ENCODE data around the gene UBE2R2.

Gene UBE2R2

DNA sequence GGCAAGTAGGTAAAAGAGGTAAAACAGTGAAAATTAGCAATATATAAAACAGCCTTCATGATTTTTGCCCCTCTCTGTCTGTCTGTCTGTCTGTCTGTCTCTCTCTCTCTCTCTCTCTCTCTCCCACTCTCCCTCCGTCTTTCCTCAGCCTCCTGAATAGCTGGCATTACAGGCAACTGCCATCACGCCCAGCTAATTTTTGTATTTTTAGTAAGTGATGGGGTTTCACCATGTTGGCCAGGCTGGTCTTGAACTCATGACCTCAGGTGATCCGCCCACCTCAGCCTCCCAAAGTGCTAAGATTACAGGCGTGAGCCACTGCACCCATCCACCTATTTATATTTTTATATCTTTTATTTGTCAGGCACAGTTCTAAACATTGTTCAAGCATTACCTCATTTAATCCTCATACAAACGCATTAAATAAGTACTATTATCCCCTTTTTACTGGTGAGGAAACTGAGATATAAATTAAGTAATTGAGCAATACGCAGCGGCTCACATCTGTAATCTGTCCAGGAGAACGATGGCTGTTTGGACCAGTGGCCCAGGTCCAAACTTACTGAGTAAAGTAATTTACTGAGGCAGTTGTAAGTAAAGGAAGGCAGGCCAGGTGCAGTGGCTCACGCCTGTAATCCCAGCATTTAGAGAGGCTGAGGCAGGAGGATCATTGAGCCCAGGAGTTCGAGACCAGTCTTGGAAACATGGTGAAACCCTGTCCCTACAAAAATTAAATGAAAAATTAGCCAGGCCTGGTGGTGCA lies 60.9 kb downstream of the UBE2R2 start:
- TF ChIP-seq CTCF (IDR thresholded peaks at IDR 0.05; ENCODE audit: insufficient read depth, low read length, poor library complexity, severe bottlenecking) = no peak
- Histone ChIP-seq H3K27me3 (replicated peaks; ENCODE audit: control insufficient read depth, insufficient read depth, low read length) (no peaks in the 10 kb centered on the region), H3K36me3 (ENCODE audit: control insufficient read depth, insufficient read depth, low read length) (no peaks in the 10 kb centered on the region), H3K4me3 (replicated peaks; ENCODE audit: low read depth, low read length) (no peak overlapping the region)
- DNase-seq (ENCODE audit: extremely low read depth, insufficient read length) = no peak

DNA sequence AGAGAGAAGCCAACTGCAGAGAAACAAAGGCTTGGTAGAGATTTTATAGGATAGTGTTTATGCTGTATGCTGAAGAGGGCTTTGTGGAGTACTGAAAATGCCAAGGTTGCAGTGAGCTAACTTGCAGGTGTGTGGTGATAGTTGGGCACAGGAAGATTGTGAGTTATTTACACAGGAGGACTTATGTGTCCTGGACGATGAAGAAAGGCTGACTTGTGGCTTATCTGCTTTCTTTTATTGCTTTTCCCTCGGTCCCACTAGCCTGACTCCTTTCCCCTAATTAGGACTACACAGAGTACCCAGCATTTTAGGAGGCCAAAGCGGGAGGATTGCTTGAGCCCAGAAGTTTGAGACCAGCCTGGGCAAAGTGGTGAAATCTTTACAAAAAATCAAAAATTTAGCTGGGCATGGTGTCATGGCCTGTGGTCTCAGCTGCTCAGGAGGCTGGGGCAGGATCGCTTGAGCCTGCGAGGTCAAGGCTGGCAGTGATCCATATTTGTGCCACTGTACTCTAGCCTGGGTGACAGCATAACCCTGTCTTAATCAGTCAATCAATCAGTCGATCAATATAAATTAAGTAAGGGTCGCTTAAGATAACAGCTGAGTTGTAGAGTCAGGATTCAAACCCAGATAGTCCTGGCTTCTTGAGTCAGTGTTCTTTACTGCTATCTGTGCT lies 61.9 kb downstream of the UBE2R2 start:
- no peaks in the 10 kb centered on the region for H3K36me3 ChIP-seq (ENCODE audit: control insufficient read depth, insufficient read depth, low read length)
- no peak for DNase-seq (ENCODE audit: extremely low read depth, insufficient read length)
- no peak for TF ChIP-seq CTCF (IDR thresholded peaks at IDR 0.05; ENCODE audit: insufficient read depth, low read length, poor library complexity, severe bottlenecking)
- H3K27me3 ChIP-seq (replicated peaks; ENCODE audit: control insufficient read depth, insufficient read depth, low read length) = no peaks in the 10 kb centered on the region
- H3K4me3 ChIP-seq (replicated peaks; ENCODE audit: low read depth, low read length) = no peak overlapping the region

- Histone ChIP-seq H3K4me3 (replicated peaks; ENCODE audit: low read depth, low read length) (no peak overlapping the region), H3K27me3 (replicated peaks; ENCODE audit: control insufficient read depth, insufficient read depth, low read length) (no peaks in the 10 kb centered on the region), H3K36me3 (ENCODE audit: control insufficient read depth, insufficient read depth, low read length) (no peaks in the 10 kb centered on the region)
- no peak for DNase-seq (ENCODE audit: extremely low read depth, insufficient read length)
- TF ChIP-seq CTCF (IDR thresholded peaks at IDR 0.05; ENCODE audit: insufficient read depth, low read length, poor library complexity, severe bottlenecking) = no peak
Measured at GRCh38 chr9:33880211-33881089, 63.5 kb downstream of the UBE2R2 start.

- no peak for DNase-seq (ENCODE audit: extremely low read depth, insufficient read length)
- H3K36me3 ChIP-seq (ENCODE audit: control insufficient read depth, insufficient read depth, low read length) = no peaks in the 10 kb centered on the region
Measured at GRCh38 chr9:33881635-33882034, 64.7 kb downstream of the UBE2R2 start.

More at GRCh38 chr9:33881635-33882034, 64.7 kb downstream of the UBE2R2 start:
- no peaks in the 10 kb centered on the region for H3K27me3 ChIP-seq (replicated peaks; ENCODE audit: control insufficient read depth, insufficient read depth, low read length)
- no peak for TF ChIP-seq CTCF (IDR thresholded peaks at IDR 0.05; ENCODE audit: insufficient read depth, low read length, poor library complexity, severe bottlenecking)
- no peak overlapping the region for H3K4me3 ChIP-seq (replicated peaks; ENCODE audit: low read depth, low read length)
